GM12878 (cell line): ENCODE data around the gene TIPARP.

Source experiments
- EED ChIP-seq: sonication (generic); IDR thresholded peaks from 2 replicates; pipeline ENCODE4 v1.6.1; 2016; ENCODE audit warnings: antibody characterized with exemption, low read depth
- ZNF217 ChIP-seq: fragments of 450-650 bp; IDR thresholded peaks from 2 replicates; pipeline ENCODE4 v1.6.1; 2017; ENCODE audit warnings: antibody characterized with exemption, mild to moderate bottlenecking

GRCh38 chr3:156678197-156678596 is 3.8 kb downstream of the TIPARP start:
- TF ChIP-seq ZNF217 (no peak), EED (no peak)
